Endothelial cell (in vitro differentiated cells): ENCODE measurements around the gene BCL2L2. TPM values are rescaled to one million over a fixed set of nuclear protein-coding genes. Genes with fewer than 3 reads are reported as not detected.
A peak's percentile ranks its signal among the peaks of the same experiment; 100 is the strongest.

Source experiments
- DNase-seq: peaks from one replicate; pipeline ENCODE4 v3.0.0; 2021; ENCODE audit warnings: low spot score
- H3K27ac Mint-ChIP-seq: one replicate; pipeline ENCODE4 v1.8.0; 2021; ENCODE audit warnings: mixed read lengths, inconsistent platforms; ENCODE audit not compliant: unreplicated experiment
- H3K27me3 Mint-ChIP-seq: one replicate; pipeline ENCODE4 v1.8.0; 2021; ENCODE audit warnings: mild to moderate bottlenecking, moderate library complexity, mixed read lengths, inconsistent platforms; ENCODE audit not compliant: unreplicated experiment
- H3K36me3 Mint-ChIP-seq: one replicate; pipeline ENCODE4 v1.8.0; 2021; ENCODE audit warnings: mild to moderate bottlenecking, low read depth, mixed read lengths, inconsistent platforms; ENCODE audit not compliant: unreplicated experiment
- H3K4me1 Mint-ChIP-seq: one replicate; pipeline ENCODE4 v1.8.0; 2021; ENCODE audit warnings: mild to moderate bottlenecking, mixed read lengths, inconsistent platforms; ENCODE audit not compliant: unreplicated experiment
- H3K4me3 Mint-ChIP-seq: one replicate; pipeline ENCODE4 v1.8.0; 2021; ENCODE audit warnings: mild to moderate bottlenecking, mixed read lengths, inconsistent platforms; ENCODE audit not compliant: unreplicated experiment
- H3K9me3 Mint-ChIP-seq: one replicate; pipeline ENCODE4 v1.8.0; 2021; ENCODE audit warnings: mixed read lengths, inconsistent platforms; ENCODE audit not compliant: unreplicated experiment
- CTCF ChIP-seq: fragments of 200-600 bp; sonication (generic); IDR thresholded peaks from one replicate; pipeline ENCODE4 v1.5.0; 2021; ENCODE audit warnings: antibody characterized with exemption; ENCODE audit not compliant: unreplicated experiment
- total RNA-seq: library from RNA; stranded (reverse); fragmentation: NEBNext Ultra II Directional; extraction: Animal tissue kit (Norgen Biotek cat#: 25700); gene quantifications from one replicate; pipeline ENCODE4 v1.2.1, GENCODE V29; 2021; ENCODE audit not compliant: unreplicated experiment

BCL2L2 gene
- total RNA-seq, 1 donor from 2014 or later, result 22.0 TPM

- peaks cover 21% of the 10 kb centered on the region for H3K4me1 Mint-ChIP-seq
- H3K27ac Mint-ChIP-seq, result peak within 1 kb of the TSS; percentile 72
- peak; percentile 68 for DNase-seq
- peaks cover 21% of the 10 kb centered on the region for H3K27me3 Mint-ChIP-seq
- H3K9me3 Mint-ChIP-seq, result no peaks in the 10 kb centered on the region
- TF ChIP-seq CTCF, result no peak
- H3K4me3 Mint-ChIP-seq, result peak within 1 kb of the TSS; percentile 88
- H3K36me3 Mint-ChIP-seq, result peaks cover 37% of the 10 kb centered on the region
These were observed 46.1 kb downstream of the BCL2L2 start, which contains the start of gene SLC22A17 for GRCh38 chr14:23352506-23353432. Gene SLC22A17 (minus strand): TSS chr14:23352887.

GRCh38 chr14:23353433-23353780 is 46.8 kb downstream of the BCL2L2 start:
- peaks cover 25% of the 10 kb centered on the region for H3K4me1 Mint-ChIP-seq
- TF ChIP-seq CTCF, result no peak
- H3K36me3 Mint-ChIP-seq, result peaks cover 37% of the 10 kb centered on the region
- H3K4me3 Mint-ChIP-seq, result peak overlapping the region; percentile 88
- no peak for DNase-seq
- peaks cover 20% of the 10 kb centered on the region for H3K27me3 Mint-ChIP-seq
- H3K9me3 Mint-ChIP-seq, result no peaks in the 10 kb centered on the region
- no peak overlapping the region for H3K27ac Mint-ChIP-seq

- TF ChIP-seq CTCF, result no peak
- peaks cover 20% of the 10 kb centered on the region for H3K27me3 Mint-ChIP-seq
- no peak for DNase-seq
- H3K9me3 Mint-ChIP-seq, result no peaks in the 10 kb centered on the region
- H3K4me3 Mint-ChIP-seq, result no peak overlapping the region
- H3K4me1 Mint-ChIP-seq, result peaks cover 30% of the 10 kb centered on the region
- H3K36me3 Mint-ChIP-seq, result peaks cover 30% of the 10 kb centered on the region
- H3K27ac Mint-ChIP-seq, result no peak overlapping the region
These were observed 48.4 kb downstream of the BCL2L2 start for GRCh38 chr14:23354990-23355389.

GRCh38 chr14:23355871-23356435 is 49.3 kb downstream of the BCL2L2 start:
- peaks cover 18% of the 10 kb centered on the region for H3K27me3 Mint-ChIP-seq
- TF ChIP-seq CTCF, result no peak
- H3K36me3 Mint-ChIP-seq, result peaks cover 24% of the 10 kb centered on the region
- peak overlapping the region; percentile 77 for H3K27ac Mint-ChIP-seq
- peak overlapping the region; percentile 44 for H3K4me3 Mint-ChIP-seq
- H3K9me3 Mint-ChIP-seq, result no peaks in the 10 kb centered on the region
- H3K4me1 Mint-ChIP-seq, result peaks cover 31% of the 10 kb centered on the region
- no peak for DNase-seq

- no peak overlapping the region for H3K27ac Mint-ChIP-seq
- no peak for TF ChIP-seq CTCF
- no peaks in the 10 kb centered on the region for H3K9me3 Mint-ChIP-seq
- H3K4me3 Mint-ChIP-seq, result peak overlapping the region; percentile 11
- H3K4me1 Mint-ChIP-seq, result peaks cover 30% of the 10 kb centered on the region
- H3K27me3 Mint-ChIP-seq, result peaks cover 13% of the 10 kb centered on the region
- H3K36me3 Mint-ChIP-seq, result peaks cover 21% of the 10 kb centered on the region
- DNase-seq, result no peak
These were observed 50.0 kb downstream of the BCL2L2 start for GRCh38 chr14:23356662-23357061.
